HG02759 (cell line): ENCODE results near the gene ERP27.

Experiments used
- ATAC-seq: cut with Tn5 transposase; IDR thresholded peaks from one replicate; pipeline ENCODE4 v1.9.1; 2021; ENCODE audit warnings: mild to moderate bottlenecking, moderate library complexity; ENCODE audit not compliant: unreplicated experiment

Gene ERP27

DNA sequence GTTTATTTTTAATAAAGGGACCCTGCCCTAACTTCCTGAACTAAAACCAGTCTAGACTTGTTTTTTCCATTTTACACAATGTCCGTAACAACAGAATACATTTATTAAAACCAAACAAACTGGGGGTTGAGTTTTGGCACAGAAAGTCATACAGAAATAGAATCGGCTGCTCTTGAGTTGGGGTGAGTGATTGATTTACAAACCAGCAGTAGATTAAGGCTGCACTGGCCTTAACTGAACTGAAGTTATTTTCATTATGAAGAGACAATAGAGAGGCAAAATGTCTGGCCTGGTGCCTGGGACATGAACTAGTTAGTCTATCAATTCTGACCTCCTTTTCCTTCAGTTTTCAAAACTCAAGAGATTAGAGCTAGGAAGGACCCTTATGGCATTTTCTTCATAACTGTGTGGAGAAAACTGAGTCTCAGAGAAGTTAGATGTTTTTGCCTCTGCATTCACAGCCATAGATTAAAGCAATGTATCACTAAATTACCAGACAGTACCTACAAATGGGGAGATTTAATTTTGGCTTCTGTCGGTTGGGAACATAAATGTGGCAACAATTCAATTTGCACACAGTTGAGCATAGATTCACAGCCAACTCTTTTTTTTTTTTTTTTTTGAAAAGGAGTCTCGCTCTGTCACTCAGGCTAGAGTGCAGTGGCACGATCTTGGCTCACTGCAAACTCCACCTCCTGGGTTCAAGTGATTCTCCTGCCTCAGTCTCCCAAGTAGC, 32.9 kb downstream of the ERP27 start:
- ATAC-seq = no peak

GRCh38 chr12:14904854-14905253, 33.5 kb downstream of the ERP27 start:
- ATAC-seq = no peak

- ATAC-seq = no peak
Measured at GRCh38 chr12:14903386-14904098, 34.8 kb downstream of the ERP27 start.

DNA sequence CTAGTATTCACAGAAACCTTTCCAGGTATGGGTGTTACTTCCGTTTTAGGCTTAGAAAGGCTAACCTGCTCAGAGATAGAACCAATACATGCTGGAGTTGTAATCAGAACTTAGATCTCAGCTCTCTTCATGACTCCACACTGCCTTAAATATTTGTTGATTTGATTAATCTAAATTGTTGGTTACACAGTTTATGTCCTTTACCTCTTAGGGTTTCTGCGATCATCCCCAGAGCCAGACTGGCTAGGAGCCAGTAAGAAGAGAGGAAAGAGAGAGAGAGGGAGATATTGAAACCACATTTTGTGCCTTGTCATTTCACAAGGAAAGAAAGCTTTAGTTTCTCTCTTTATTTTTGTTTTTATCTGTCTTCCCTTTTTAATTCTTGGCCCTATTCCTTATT, 35.9 kb downstream of the ERP27 start:
- no peak for ATAC-seq

- no peak for ATAC-seq
Measured at GRCh38 chr12:14901228-14901562, 37.1 kb downstream of the ERP27 start.

GRCh38 chr12:14900521-14901227, 37.7 kb downstream of the ERP27 start:
- no peak for ATAC-seq

DNA sequence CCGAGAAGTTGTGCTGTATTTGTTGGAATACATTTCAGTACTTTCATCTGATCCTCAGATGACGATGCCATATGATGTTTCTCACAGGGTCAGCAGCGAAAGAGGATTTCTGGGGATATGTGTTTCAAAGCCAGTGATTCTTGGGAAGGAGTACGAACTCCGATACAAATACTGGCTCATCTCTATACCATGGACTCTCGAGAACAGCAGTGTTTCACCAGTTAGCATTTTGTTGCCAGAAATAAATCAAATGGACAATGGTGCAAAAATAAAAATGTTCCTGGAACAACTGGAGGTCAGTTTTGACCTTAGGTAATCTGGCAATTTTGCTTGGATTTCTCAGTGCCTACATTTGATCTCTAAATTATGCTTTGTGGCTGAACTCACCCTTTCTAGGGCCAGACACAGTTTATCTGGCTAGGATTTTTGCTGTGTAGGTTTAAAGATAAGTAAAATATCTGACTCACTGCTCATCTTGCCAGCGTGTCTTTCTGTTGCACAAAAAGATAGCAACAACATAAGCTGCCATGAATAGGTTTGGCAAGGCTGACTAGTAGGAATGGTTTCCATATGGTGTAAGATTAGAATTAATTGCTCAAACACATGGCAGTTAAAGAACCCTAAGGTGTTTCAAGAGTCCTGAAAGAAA, 41.7 kb downstream of the ERP27 start:
- ATAC-seq = no peak

DNA sequence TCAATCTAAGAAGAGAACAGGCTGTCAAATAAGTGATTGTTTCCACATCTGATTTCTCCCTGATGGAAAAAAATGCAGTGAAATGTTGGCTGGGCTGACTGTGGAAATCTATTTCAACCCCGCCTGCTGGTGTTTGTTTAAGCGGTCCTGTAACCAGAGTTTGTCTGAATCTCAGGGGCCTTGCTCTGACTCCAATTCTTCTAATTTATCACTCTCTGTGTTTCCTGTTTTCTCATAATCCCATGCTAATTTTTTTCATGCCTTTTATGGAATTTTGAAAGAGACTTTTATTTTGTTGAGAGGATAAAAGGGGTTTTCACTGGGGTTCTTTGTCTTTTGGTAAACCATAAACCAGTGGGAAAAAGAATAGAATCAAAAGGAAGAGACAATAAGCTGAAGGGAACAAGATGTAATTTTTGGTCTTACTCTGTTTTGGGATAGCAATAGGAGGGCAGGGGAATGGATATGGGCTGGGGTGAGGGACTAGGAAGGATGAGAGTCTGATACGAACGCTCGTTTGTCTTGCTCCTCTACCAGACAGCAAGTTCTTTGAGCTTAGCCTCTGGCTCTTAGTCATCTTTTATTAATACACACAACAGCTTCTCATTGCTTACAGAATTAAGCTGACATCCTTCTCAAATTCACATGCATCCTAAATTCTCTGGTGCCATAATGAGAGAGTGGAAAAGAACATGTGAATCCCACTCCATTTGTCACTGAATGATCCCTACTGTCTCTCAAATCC, 44.7 kb downstream of the ERP27 start:
- ATAC-seq = no peak

DNA sequence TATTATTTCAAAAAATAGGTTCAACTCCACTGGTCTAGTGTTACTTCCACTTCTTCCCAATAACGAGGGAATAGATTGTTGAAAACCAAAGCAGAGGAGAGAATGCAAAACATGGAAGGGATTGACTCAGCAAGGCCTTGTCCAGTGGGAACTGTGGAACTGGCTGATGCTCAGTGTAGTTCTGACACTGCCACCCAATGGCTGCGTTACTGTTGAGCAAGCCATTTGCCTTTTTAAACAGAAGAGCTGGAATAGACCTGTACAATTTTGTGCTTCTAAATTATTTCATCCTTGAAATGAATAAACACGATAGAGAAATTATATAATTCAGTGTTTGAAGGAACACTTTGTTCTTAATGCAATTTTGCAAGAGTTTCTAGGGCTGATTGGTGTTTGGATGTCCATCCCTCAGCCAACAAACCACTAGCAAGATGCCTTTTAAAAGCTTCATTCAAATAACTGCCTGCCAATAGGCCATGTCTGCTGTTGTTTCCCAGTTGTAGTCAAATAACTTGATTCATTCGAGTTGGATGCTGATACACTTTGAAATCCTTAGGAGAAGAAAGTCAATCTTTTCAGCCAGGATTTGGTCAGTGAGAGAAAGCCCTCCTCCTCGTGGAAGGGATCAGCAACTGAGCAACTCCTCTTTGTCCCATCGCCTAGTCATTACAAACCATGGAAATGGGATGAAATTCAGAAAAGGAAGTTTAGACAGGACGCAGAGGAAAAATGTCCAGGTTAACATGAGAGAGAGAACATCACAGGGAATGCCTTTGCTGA, 45.4 kb downstream of the ERP27 start:
- ATAC-seq = no peak

GRCh38 chr12:14890701-14891100, 47.6 kb downstream of the ERP27 start:
- no peak for ATAC-seq

GRCh38 chr12:14886271-14886670, 52.1 kb downstream of the ERP27 start:
- no peak for ATAC-seq

GRCh38 chr12:14885718-14886221, 52.6 kb downstream of the ERP27 start, which contains the start of gene MGP:
TSS of gene MGP (minus strand) at chr12:14885854. CDS start at chr12:14885791, 63 bp downstream.
- no peak for ATAC-seq

DNA sequence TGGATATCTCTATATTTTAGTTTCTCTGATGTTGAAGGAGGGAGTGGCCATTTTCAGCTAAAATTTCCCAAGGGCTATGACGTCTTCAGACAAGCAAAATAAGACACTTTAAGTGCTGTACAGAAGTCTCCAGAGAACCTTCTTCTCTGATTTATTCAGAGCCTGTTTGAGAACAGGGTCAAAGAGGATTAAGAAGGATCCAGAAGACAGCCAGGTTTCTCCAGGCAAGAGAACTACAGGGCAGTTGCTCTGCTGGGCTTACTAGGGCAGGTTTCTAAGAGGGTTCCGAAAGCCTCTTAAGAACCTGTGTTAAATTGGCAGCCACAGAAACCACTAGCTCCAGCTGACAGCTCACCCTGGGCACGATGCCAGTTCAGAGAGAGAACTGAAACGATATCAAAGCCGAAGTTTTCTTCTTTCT, 53.9 kb downstream of the ERP27 start:
- ATAC-seq = peak; percentile 96

DNA sequence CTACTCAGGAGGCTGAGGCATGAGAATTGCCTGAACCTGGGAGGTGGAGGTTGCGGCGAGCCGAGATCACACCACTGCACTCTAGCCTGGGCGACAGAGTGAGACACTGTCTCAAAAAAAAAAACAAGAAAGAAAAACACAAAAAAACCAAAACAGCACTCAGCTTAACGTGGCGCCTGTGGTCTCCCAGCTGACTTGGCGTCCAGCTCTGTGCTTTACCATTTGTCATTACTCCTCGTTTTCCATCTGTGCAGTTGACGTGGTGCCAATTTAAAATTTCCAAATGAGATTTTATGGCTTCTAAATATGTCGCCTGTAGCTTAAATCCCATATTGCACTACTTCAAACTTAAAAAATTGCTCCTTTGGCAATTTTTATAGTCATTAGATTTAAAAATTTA, 54.7 kb downstream of the ERP27 start:
- no peak for ATAC-seq

DNA sequence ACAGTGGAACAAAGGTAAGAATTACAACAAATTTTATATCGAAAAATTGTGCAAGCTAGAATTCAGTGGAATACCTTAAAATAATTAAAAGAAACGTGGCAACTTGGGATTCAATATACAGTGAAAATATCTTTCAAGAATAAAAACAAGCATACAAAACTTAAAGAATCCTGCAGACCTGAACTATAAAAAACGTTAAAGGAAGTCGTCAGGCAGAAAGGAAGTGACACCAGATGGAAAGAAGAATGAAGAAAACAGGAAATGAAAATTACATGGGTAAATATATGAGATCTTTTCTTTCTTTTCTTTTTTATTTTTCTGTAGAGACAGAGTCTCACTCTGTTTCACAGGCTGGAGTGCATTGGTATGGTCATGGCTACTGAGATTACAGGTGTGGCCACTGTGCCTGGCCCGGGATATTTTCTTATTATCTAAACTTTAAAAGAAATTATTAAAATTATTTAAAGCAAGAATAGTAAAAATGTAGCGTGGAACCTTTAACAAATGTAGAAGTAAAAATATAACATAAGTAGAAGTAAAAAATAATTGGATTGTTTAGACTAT, 57.4 kb downstream of the ERP27 start:
- no peak for ATAC-seq

GRCh38 chr12:14879222-14879933, 59.0 kb downstream of the ERP27 start:
- no peak for ATAC-seq

DNA sequence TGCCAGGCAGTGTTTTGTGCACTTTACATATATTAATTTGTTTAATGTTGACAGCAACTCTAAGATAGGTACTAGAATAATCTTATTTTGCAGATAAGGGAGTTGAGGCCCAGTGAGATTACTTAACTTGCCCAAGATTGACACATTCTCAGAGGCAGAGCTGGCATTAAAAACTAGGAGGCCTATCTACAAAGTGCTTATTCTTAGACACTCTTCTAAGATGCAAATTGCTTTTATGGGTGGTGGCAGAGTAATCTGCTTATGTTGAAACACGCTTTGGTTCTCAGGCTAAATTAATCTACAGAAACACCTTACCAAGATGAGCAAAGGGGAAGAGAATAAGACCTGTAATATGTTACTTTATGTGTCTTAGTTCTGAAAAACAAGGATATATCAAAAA, 59.8 kb downstream of the ERP27 start:
- ATAC-seq = no peak

- ATAC-seq = no peak
Measured at GRCh38 chr12:14876833-14877232, 61.5 kb downstream of the ERP27 start.

GRCh38 chr12:14874882-14875281, 63.5 kb downstream of the ERP27 start:
- ATAC-seq = no peak
